Right renal cortex interstitium (tissue), 3 donors: Measurements from ENCODE around the gene METAP1D. TPM values are rescaled to one million over a fixed set of nuclear protein-coding genes. Genes with fewer than 3 reads are reported as not detected.
A peak's percentile ranks its signal among the peaks of the same experiment; 100 is the strongest.

Experiments
- DNase-seq, 3 donors: peaks; one replicate each; pipeline ENCODE4 v3.0.0-alpha.2; 2013; ENCODE audit warnings: low read depth in 3 of 3, low spot score in 2 of 3
- polyA plus RNA-seq, 3 donors: library from polyadenylated mRNA; unstranded; fragments of 120-200 nt; gene quantifications; one replicate each; pipeline ENCODE4 v1.2.1, GENCODE V29; 2013; ENCODE audit not compliant: insufficient read length in 3 of 3

The METAP1D gene
- polyA plus RNA-seq, 3 donors, result 11.6 to 11.9 (median 11.7) TPM

DNA sequence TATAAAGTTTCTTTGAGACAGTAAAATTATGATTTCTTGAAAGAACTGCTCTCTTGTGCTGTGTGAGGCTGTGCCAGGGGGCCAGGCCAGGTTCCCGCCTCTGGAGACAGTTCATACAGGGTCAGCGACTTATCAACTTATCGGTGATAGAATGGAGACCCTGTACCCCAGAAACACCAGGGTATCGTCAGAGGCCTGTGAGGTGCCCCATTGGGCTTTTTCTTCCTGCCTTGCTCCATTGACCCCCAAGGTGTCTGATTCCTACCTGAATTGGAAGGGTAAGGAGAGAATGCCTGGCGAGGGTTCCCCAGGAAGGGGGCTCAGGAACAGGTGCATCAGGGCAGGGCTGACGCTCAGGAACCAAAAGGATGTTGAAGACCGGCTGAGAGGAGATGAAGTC is 89.9 kb downstream of the METAP1D start:
- DNase-seq, result no peak

DNA sequence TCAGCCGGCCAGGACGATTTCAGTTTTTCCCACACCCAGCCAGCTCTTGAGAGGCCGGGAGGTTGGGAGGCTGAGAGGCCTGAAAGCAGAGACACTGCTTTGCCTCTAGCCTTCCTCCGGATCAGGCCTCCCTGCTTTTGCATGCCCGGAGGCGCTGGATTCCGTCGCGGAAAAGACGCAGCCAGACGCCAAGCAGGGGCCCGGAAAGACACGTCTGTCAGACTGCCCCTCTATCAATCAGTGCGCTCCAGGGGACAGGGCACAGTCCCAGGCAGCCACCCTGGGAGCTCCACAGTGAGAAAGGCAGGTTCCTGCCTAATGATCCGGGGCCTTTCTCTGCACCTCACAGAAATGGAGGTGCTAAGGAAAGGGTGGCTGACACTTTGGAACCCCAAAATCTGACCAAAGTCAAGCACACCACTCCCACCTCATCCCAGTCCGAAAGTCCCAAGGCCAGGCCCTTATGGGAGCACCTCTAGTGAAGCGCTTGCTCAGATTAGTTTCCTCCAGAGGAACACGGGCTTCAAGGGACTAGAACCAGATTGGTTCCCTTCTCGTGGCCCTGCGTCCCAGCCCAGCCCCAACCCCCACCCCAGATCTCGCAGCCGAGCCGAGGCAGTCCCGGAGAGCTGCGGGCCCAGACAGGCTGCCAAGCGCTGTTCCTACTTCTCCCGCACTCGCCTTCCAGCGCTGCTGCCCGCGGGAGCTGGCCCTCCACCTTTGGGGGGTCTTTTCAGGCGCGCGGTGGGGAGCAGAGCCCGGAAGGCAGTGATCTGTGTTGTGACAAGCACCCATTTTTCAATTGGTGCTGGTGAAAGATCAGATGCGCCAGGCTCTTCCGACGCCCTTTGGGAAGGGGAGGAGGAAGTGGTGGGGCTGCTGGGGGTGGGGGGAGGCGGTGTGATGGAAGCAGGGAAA is 90.5 kb downstream of the METAP1D start:
- no peak for DNase-seq

DNA sequence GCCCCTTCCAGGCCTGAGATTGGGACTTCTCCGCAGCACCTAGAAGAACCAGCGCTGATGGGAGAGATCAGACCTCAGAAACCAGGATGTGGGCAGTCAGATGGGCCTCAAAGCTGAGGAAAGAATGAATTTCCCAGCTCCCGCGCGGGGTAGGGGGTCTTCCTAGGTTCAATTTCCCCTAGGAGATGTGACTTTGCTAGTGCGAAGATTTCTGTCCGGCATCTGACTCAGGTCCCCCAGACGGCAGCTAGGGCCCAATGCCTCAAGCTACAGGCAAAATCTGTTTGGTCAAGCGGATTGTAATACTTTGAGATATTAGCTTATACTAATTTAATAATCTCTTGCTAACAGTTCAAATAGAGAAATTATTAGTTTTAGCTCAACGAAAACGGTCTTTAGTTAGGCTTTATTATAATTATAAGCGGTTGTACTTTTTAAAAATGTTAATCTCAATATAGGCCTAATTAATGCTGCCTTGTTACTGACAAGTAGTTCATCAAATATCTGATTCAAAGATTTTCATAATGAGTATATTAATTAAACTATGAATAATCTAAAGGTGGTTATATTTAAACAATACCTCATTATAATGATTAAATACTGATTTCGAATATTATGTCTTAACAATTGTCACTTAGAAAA is 91.4 kb downstream of the METAP1D start:
- no peak for DNase-seq

DNA sequence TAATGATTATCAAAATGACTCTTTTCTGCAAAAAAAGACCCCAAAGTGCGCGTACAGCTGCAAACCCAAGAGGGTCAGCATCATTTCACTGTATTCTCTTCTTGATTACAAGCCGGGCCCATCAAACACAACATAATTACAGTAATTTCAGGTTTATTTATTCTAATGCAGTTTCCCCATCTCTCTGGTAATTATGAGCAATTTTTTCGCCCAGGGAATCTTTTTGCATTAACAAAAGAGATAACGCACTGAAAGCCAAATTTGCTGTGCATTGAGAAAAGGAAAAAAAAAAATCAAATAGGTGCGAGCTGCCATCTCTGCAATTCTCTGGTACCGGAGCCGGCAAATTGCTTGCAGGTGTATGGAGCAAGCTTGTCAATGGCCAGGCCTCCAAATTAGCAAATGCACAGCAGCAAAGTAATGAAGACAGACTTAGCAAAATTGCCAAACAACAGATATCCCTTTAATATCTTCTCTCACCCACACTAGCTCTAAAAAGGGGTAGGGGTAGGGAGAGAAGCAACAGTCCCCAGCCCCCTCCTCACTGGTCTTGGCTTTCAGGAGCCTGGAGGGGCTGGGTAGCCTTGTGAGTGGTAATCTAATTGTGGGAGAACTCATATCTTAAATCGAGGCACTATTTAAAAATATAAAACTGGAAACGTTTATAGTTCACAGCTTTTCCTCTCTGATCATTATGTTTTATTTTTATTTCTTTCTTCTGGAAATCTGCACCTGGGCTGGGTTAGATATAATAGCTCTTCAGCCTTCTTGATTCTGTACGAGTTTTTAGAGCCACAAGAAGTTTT is 92.2 kb downstream of the METAP1D start:
- DNase-seq, result no peak

DNA sequence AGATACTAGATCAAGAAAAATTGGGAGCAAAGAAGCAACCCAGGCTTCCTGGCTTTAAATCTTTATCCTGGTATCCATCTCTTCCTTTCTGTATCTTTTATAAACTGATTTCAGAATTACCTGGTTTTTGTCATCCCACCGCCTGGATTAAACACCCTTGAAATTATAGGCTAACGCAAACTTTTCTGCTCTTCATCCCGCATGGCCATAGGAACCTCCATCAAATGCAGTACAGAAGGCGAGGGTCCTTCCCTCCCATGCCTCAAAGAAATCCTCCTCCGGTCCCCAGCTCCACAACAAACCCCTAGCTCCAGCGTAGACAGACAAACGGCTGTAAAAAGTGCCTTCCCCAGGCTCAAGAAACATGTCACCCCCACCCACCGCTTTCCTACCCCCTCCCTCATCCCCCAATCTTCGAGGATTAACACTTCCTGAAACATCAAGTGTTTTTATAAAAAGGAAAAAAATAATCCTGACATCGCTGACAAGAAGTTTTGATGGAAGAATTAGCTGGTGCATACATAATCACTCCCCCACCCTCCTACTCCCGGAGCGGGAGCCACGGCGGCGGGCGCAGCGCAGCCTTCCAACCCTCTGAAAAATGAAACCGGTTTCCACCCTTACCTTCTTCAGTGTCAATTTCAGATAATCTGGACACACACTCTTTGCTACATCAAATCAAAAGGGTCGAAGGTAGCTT is 93.1 kb downstream of the METAP1D start:
- DNase-seq, result no peak

DNA sequence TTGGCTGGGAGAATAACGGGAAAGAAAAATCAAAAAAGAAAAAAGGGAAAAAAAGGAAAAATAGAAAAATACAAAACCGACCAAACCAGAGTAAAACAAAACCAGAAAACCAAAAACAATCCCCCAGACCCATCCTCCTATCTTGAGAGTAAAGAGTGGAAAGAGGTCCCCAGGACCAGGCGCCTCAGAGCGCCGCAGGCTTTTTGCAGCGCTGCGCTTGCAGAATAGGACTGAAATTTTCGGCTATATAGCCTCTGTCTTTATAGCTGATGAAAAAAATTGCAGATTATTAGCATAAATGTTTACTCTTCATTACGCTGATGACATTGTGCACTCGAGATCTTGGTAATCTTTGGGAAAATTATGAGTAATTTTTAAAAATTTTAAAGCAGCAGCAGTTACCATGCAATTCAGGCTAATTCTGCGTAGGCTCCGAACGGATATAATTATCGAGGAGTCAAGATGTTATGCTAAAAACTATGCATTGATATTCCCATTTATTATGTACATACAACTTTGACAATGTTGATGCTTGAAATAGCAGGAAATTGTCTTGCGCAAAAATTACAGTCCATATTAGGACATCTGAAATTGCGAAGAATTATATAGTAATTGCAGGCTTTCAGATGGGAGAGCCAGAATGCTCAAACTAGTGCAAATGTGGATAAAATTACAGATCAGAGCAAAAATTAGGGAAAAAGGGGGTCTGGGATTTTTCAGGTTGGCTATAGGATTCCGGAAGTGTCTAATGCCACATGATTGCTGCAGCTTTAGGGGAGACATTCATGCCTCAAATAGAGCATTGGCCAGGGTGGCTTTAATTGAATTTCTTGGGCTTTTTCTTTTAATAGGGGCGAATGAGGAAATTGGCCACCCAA is 93.9 kb downstream of the METAP1D start:
- peak in 1 of 3 donors; percentile 15 for DNase-seq

DNA sequence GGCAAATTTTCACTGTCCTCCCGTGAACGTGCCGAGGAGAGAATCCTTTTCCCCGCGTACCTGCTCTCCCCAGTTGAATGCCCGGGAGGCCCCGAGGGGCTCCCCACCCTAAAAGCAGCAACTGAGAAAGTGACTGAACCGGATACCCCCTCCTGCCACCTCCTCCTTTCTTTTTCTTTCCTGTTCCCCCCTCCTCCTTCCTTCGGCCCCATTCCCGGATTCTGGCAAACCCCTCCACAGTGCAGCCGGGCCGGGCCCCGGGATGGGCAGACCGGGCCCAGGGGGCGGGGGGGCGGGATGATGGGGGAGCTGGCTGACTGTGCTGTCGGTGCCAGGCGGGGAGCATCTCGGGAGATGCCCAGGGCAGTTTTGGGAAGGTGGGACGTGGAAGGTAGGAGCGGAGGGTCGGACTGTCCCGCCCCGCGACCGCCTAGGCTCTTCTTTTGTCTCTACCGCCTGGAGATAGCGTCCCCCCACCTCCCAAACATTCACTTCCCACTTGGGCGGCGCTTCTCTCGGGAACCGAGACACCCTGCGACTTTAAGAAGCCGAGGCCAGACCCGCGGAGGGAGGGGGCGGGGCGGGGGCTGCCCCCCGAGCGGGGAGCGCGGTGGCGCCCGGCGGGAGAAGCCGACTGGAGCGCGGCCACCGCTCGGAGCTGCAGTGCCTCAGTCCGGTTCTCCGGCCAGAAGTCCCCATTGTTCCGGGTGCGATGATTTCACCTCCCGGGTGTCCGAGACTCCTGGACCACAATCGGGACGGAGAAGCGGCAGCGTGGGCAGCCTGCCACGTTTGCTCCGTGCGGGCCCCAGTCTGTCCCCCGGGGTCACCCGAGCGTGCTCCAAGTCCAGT is 94.8 kb downstream of the METAP1D start:
- peak in 1 of 3 donors; percentile 10 for DNase-seq

DNA sequence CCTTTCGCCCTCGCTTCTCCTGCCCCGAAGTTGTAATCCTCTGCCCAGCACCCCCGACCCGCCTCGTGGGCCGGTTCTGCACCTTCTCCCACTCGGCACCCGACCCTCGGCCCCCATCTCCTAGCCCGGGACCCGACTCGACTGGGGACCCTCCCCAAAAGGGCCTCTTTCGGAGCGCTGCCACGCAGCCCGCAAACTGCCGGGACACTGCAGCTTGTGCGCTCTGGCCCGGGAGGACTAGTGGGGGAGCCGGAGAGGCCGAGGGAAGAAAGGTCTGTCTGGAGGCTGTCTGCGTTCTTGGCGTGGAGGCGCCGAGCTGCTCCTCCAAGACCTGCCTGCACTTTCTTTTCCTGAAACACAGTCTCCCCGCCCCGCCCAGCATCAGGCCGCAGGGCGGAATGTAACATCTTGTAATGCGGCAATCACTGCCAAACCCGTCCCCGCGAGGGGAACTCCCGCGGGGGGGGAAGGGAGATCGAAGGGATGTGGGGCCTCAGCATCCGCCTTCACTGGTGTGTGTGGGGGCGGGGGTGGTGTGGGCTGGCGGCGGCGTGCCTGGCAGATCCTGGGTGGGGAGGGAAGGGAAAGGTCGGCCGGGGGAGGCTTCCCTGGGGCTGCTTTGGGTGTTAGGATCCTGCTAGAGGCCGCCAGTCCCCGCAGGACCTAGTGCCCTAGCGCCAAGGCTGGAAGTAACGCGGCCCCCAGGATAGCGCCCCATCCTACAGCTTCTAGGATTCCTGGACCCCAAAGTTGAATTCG is 95.6 kb downstream of the METAP1D start:
- peak in 1 of 3 donors; percentile 16 for DNase-seq

DNA sequence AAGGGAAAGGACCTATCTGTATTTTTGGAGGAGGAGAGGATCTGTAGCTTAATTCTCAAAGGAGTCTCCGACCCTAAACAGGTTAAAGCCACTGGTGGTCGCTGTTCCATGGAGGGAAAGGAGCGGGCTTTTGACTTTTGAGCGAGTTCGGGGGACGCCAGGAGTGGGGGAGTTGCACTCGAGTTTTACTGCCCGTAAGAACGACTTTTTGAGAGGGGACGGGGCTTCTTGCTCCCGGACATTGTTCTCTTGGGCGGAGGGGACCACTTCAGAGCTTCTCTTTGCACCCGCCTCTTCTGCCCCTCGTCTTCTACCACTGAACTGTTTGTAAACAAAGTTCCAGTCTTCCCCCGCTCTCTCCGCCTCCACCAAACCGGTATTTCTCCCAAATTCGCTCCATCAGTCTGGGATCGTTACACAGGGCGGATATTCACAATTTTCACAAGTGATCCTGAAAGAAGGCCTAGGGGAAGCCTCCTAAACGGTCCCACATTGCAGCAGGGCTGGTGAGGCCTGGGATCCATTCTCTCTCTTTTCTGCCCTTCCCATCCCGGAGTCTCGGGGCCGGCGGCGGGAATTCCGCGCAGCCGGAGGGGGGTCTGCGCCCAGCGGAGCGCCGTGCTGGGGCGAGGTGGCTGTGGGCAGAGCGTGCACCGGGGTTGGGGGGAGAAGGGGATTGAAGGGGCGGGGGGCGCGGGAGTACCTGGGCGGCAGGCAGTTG is 96.3 kb downstream of the METAP1D start:
- DNase-seq, result peak in 1 of 3 donors; percentile 40

DNA sequence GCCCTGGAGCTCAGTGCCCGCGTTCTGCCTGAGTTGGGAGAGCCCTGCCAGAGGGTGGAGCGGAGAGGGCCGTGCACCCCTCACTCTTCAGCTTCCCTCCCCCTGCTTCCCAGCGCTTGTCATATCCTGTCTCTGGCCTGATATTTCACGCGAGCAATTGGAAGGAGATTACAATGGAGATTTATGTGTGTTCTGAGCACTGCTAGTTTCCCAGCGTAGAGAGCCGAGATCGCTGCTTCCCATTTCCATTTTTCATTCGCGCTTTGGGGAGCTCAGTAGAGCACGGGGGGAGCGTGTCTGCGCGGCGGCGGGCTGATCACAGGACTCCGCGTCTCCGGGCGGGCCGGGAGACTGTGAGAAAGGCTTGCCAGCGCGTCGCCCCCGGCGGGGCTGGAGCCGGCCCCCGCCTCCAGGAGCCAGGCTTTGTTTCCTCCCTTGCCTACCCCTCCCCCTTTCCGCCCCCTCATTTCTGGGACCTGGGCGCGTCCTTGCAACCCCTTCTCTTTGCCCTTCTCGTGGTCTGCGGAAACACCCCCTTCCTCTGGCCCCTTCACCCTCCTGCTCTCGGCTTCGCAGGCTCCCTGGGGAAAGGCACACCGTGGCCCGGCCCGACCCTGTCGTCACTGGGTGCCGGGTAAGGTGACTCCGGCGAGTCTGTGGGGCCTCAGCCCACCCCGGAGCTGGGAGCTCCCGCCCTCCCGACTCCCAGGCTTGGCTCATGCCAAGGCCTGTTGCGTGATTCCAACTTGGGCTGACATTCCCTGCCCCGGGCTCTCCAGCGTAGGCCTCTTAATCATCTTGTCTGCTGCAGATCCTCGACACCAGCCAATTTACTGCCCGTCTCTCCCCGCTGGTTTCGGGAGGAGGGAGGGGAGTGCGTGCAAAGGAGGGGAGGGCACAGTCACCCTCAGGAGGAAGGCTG is 97.1 kb downstream of the METAP1D start:
- DNase-seq, result peak in 1 of 3 donors; percentile 29

DNA sequence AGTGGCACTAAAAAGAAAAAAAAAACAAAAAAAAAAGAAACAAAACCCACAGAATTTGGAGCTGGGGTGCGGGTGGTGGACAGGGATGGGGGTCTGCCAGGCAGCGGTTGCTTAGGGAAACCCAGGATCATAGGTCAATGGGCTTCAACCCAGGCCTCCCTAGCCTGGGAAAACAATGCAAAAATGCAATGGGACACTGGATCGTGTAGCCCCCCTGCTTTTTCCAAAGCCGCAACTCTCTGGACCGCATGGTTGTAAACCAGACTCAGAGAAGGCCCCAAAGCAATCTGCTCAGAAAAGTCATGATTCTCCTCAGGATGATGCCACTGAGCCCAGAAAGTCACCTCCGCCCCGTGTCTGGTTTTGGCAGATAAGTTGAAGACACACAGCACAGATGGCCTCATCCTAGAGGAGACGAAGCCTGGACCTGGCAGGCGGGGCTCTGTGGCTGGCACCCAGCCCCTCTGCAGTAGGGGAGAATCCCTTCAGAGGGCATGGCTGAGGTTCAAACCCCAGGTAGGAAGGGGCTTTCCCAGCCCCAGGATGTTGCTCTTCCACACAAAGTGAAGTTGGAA is 97.9 kb downstream of the METAP1D start:
- DNase-seq, result no peak

DNA sequence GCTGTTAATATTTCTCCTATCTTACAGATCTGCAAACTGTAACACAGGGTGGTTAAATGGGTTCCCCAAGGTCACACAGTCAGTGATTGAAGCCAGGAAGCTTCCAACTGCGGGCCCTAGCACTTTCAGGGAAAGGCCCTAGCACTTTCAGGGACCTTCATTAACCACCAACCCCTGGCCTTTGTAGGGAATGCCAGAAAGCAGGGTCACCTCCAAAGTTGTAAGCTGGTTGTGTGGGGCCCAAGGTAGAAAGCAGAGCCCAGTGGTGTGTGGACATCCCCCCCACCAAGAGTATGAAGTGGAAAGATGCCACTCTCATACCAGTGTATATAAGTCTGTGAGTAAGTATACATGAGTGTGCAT is 98.5 kb downstream of the METAP1D start:
- DNase-seq, result no peak

DNA sequence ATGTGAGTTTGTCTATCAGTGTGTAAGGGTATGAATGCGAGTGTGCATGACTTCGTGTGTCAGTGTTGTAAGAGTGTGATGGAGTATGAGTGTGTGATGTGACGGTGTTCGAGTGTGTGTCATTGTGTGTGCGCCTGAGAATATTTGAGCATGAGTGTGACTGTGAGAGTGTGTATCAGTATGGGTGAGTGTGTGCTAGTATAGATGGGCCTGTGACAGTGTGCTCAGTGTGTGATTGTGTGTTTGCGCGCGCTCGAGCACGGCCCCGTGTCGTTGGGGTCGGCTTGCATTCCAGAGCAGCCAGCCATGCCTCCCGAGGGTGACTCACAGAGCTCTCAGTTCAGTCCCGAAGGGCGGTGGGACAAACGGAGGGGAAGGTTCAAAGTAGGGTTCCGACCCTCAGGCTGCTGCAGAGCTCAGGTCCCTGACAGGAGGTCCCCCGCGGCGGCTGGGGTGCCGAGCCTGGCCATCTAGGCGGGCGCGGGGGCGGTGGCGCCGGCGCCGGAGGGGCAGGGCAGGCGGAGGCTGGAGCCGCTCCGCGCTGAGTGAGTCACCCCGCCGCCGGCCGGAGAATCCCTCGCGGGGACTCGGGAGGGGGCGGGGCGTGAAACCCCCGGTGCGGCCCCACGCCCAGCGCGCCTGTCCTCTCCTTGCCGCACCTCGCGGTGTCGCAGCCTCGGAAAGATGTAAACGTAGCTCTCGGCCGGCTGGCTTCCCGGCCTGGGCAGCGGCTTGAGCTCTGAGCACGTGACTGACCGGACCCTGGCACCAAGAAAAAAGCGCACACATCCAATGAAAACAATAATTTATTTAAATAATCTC is 99.1 kb downstream of the METAP1D start:
- peak in 1 of 3 donors; percentile 55 for DNase-seq

DNA sequence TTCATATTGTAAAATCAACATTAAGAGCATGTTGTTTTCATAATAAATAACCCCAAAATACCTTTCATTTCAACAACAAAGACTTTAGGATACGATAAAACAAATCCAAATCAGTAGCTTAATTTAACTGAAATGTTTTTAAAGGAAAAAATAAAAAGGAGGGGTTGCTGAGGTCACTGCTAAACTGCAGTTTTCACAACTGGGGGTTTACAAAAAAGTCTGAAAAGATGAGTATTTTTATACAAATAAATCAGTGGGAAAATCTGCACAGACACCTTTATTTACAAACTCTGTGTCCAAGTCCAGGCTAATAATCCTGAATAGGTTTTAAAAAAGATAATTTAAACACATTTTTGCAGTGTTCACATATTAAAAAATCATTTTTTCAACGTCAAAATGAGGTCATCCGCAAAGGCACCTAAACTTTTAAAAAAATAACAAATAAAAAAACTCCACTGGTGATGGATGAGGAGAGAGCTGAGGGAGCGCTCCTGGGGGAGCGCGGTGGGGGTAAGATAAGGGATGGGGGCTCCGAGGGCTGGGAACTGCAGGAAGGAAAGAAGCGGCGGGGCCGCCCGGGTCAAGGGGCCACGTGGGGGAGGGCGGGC is 99.8 kb downstream of the METAP1D start:
- no peak for DNase-seq
